ENCODE measurements around the gene NDUFV3.
"Not testable (repeated sequence)": the region's sequence is repeated elsewhere in the genome, so short reads cannot be mapped to it uniquely, and the experiment has no call there.

- TF ChIP-seq CTCF (conservative IDR thresholded peaks at IDR 0.05; ENCODE audit: low read length); EZH2phosphoT487 (IDR thresholded peaks at IDR 0.05; ENCODE audit: borderline replicate concordance, low read depth, low read length): not testable (repeated sequence)
These were observed 44.2 kb downstream of the NDUFV3 start for GRCh38 chr21:42937034-42937940.
